Activated CD8-positive, alpha-beta T cell treated with anti-CD3 and anti-CD28 coated beads, Interleukin-2, amount 10 ng/mL, durations not matched to agents 7 days and 5 days (primary cell): Measurements from ENCODE around the gene TUBA4B. TPM values are rescaled to one million over a fixed set of nuclear protein-coding genes. Genes with fewer than 3 reads are reported as not detected.

ENCODE experiments used
- ATAC-seq: fragments of 150-1000 bp; cut with Tn5 transposase; one replicate; pipeline ENCODE4 v1.10.0; 2021; ENCODE audit warnings: moderate library complexity
- CTCF ChIA-PET: fragments of 350-600 bp; sonication (Branson Sonifier 250); formaldehyde crosslinking; loops from one replicate; lab custom pipeline; 2021; ENCODE audit warnings: antibody characterized with exemption; lab: Charles Lee
- POLR2A ChIA-PET: fragments of 350-600 bp; sonication (Branson Sonifier 250); formaldehyde crosslinking; loops from one replicate; lab custom pipeline; 2021; ENCODE audit warnings: antibody characterized with exemption; lab: Charles Lee
- DNase-seq: peaks from one replicate; pipeline ENCODE4 v3.0.0-alpha.2; 2020
- H3K27ac Mint-ChIP-seq: one replicate; pipeline ENCODE4 v1.8.0; 2021; ENCODE audit warnings: mild to moderate bottlenecking, mixed read lengths
- H3K27me3 Mint-ChIP-seq: one replicate; pipeline ENCODE4 v1.8.0; 2021; ENCODE audit warnings: low read depth, mixed read lengths
- H3K36me3 Mint-ChIP-seq: one replicate; pipeline ENCODE4 v1.8.0; 2021; ENCODE audit warnings: low read depth, mixed read lengths
- H3K4me1 Mint-ChIP-seq: one replicate; pipeline ENCODE4 v1.8.0; 2021; ENCODE audit warnings: low read depth, mixed read lengths
- H3K4me3 Mint-ChIP-seq: one replicate; pipeline ENCODE4 v1.8.0; 2021; ENCODE audit warnings: mild to moderate bottlenecking, mixed read lengths
- H3K9me3 Mint-ChIP-seq: one replicate; pipeline ENCODE4 v1.8.0; 2022; ENCODE audit warnings: mixed read lengths; ENCODE audit not compliant: insufficient read depth
- total RNA-seq, 2 experiments: library from RNA; stranded (reverse); gene quantifications; one replicate each; pipeline ENCODE4 v1.2.3, GENCODE V29; 2021

Gene TUBA4B
- total RNA-seq, 2 experiments from 2014 or later = not detected

DNA sequence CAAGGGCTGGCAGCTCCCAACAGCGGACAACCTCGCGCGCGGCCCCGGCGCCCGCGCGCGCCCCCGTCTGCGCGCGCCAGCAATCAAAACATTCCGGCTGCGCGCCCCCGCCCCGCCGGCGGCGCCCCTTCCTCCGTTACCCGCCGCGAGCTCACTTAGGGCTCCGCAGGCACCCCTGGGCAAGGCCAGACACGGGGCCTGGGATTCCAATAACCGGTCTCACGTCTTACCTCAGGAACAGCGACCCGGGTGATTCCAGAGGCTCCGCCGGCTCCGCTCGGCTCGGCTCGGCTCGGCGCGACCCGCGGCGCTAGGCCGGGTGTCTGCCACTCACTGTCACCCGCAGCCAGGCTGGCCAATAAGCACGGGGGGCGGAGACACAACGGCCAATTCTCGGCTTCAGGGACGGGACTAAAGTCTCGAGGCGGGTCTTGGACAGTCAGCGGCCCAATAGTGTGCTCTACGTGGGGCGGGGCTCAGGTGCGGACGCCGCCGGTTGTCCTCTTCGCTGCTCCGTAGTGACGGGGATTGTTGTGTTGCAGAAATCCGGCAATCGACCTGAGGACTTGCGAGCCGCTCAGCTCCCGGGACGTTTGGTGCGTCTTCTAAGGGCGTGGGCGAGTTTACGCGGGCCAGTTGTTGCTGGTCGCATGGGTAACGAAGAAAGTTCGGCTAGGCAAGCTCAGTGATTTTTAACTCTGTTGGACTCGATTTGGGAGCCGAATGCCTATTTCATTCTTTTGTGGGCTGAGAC is 23.6 kb upstream of the TUBA4B start, which contains the start of the genes ANKZF1 and ATG9A:
Gene ANKZF1, plus strand, starts transcription at position 502 of the 754 bp plus-strand sequence. CDS start 452 bp downstream, outside the sequence.
Gene ATG9A, minus strand, starts transcription at position 332 of the 754 bp plus-strand sequence. CDS start 1,612 bp downstream, outside the sequence.
- CTCF ChIA-PET = interaction anchor here (0.6 to 5.5 kb wide), 16 partner anchors 10 to 450 kb away, joined by 3 to 32 read pairs (median 6); partner anchors contain the start of genes GLB1L, NHEJ1, STK16 and TUBA4B
- Mint-ChIP-seq H3K36me3 (peaks cover 65% of the 10 kb centered on the region), H3K4me1 (peaks cover 61% of the 10 kb centered on the region)

DNA sequence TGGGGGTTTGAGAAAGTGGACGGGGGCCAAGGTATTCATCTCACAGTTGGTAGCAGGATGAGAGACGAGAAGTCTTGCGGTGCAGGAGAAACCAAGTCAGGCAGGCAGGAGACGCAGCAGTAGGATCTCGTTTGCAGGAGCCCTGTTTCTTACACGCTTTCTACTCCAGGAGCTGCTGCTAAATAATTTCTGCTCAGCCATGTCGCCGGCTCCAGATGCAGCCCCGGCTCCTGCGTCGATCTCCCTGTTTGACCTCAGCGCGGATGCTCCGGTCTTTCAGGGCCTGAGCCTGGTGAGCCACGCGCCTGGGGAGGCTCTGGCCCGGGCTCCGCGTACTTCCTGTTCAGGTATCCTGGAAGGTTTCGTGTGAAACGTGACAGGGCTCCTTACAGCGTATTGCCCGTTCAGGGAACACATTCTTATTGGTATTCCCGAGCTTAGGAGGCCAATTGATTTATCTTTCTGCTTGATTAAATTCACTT is 22.9 kb upstream of the TUBA4B start:
- peak overlapping the region; percentile 100 for H3K4me3 Mint-ChIP-seq
- peaks cover 63% of the 10 kb centered on the region for H3K36me3 Mint-ChIP-seq
- peak; percentile 21 for ATAC-seq

More for the DNA sequence above, 23.6 kb upstream of the TUBA4B start, which contains the start of the genes ANKZF1 and ATG9A:
- H3K27me3 Mint-ChIP-seq = no peaks in the 10 kb centered on the region
- H3K27ac Mint-ChIP-seq = peak within 1 kb of the TSS; percentile 100
- ATAC-seq = peak; percentile 98
- POLR2A ChIA-PET = interaction anchor here (0.8 to 6.2 kb wide), 16 partner anchors 8 to 66 kb away, joined by 3 to 77 read pairs (median 8); partner anchors contain the start of genes ABCB6, CNPPD1, DNAJB2 and GLB1L
- DNase-seq = peak; percentile 100
- peak within 1 kb of the TSS; percentile 100 for H3K4me3 Mint-ChIP-seq
- no peaks in the 10 kb centered on the region for H3K9me3 Mint-ChIP-seq

GRCh38 chr2:219234331-219234730 is 18.7 kb upstream of the TUBA4B start:
- H3K9me3 Mint-ChIP-seq = no peaks in the 10 kb centered on the region
- no peak overlapping the region for H3K4me3 Mint-ChIP-seq
- H3K27ac Mint-ChIP-seq = peak overlapping the region; percentile 26
- peaks cover 70% of the 10 kb centered on the region for H3K36me3 Mint-ChIP-seq
- ChIA-PET POLR2A (interaction anchor here (1.0 kb wide), 1 partner anchor 10 kb away, joined by 4 read pairs; no protein-coding TSS in a partner anchor), CTCF (no interaction called here)
- H3K4me1 Mint-ChIP-seq = peaks cover 33% of the 10 kb centered on the region
- DNase-seq (no peak), ATAC-seq (no peak)
- H3K27me3 Mint-ChIP-seq = no peaks in the 10 kb centered on the region

More for the DNA sequence above, 22.9 kb upstream of the TUBA4B start:
- H3K27ac Mint-ChIP-seq = peak overlapping the region; percentile 100
- ChIA-PET CTCF (interaction anchor here (0.6 to 5.5 kb wide), 13 partner anchors 9 to 449 kb away, joined by 3 to 32 read pairs (median 6); partner anchors contain the start of genes GLB1L, NHEJ1, STK16 and TUBA4B), POLR2A (interaction anchor here (1.1 to 6.2 kb wide), 12 partner anchors 9 to 65 kb away, joined by 5 to 77 read pairs (median 12); partner anchors contain the start of genes ABCB6, CNPPD1, DNAJB2 and GLB1L)
- H3K9me3 Mint-ChIP-seq = no peaks in the 10 kb centered on the region
- peak; percentile 64 for DNase-seq
- no peaks in the 10 kb centered on the region for H3K27me3 Mint-ChIP-seq
- H3K4me1 Mint-ChIP-seq = peaks cover 58% of the 10 kb centered on the region

GRCh38 chr2:219243291-219243761 is 9.7 kb upstream of the TUBA4B start:
- H3K9me3 Mint-ChIP-seq = no peaks in the 10 kb centered on the region
- peak overlapping the region; percentile 37 for H3K4me3 Mint-ChIP-seq
- ATAC-seq (no peak), DNase-seq (no peak)
- ChIA-PET POLR2A (interaction anchor here (3.9 kb wide), 1 partner anchor 14 kb away, joined by 56 read pairs; the partner anchor contains the start of genes ANKZF1 and ATG9A), CTCF (interaction anchor here (1.9 to 3.7 kb wide), 2 partner anchors 52 kb away, joined by 6 to 29 read pairs; no protein-coding TSS in a partner anchor)
- peak overlapping the region; percentile 75 for H3K27ac Mint-ChIP-seq
- H3K4me1 Mint-ChIP-seq = peaks cover 46% of the 10 kb centered on the region
- peaks cover 31% of the 10 kb centered on the region for H3K36me3 Mint-ChIP-seq
- no peaks in the 10 kb centered on the region for H3K27me3 Mint-ChIP-seq

GRCh38 chr2:219244789-219245147 is 8.3 kb upstream of the TUBA4B start:
- Mint-ChIP-seq H3K27me3 (no peaks in the 10 kb centered on the region), H3K4me3 (peak overlapping the region; percentile 99), H3K9me3 (no peaks in the 10 kb centered on the region), H3K4me1 (peaks cover 60% of the 10 kb centered on the region), H3K27ac (peak overlapping the region; percentile 100), H3K36me3 (peaks cover 41% of the 10 kb centered on the region)
- no peak for ATAC-seq
- no peak for DNase-seq
- ChIA-PET CTCF (interaction anchor here (0.7 to 6.3 kb wide), 14 partner anchors 9 to 84 kb away, joined by 3 to 65 read pairs (median 5); partner anchors contain the start of genes ABCB6, ANKZF1, ATG9A and DNAJB2), POLR2A (interaction anchor here (0.5 to 3.9 kb wide), 15 partner anchors 9 to 85 kb away, joined by 3 to 66 read pairs (median 6); partner anchors contain the start of genes ANKZF1, ATG9A, CNPPD1 and DNAJB2)

DNA sequence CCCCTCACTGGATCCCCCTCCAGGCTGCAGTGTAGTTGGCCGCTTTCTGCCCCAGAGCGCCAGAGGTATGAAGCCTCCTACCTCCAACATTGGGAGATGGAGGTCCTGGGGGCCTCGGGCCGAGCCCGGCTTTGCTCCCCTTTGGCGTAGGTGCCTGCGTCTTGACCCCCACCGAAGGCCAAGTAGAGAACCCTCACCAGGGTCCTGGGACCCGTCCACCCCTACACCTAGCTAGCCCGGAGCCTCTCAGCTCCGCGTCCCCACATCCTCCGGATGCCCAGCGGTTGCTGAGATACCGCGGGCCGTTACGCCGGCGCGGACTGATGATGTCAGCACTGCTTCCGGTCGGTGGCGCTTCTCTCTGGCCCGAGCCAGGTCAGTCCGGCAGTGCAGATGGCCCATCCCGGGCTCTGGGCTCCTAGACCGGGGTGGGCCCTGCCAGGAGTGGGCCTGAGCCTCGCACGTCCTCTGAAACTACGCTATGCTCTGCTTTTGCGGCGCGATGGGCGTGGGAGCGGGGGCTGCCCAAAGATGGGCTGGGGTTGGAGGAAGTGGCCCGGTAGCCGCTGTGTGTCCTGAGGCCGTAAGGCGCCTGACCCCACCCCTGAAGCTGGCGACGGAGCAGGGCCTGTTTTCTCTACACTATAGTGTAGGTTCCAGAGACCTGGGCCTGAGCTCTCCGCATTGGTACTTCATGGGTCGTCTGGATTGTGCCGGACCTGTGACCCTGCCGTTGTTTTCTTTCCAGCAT is 7.7 kb upstream of the TUBA4B start, which contains the start of the genes GLB1L and STK16:
Gene GLB1L, minus strand, starts transcription at position 297 of the 751 bp plus-strand sequence. CDS start 1,871 bp downstream, outside the sequence.
Gene STK16, plus strand, starts transcription at position 332 of the 751 bp plus-strand sequence. CDS start 521 bp downstream, outside the sequence.
- peak; percentile 74 for ATAC-seq
- POLR2A ChIA-PET = interaction anchor here (0.5 to 3.9 kb wide), 16 partner anchors 9 to 86 kb away, joined by 3 to 66 read pairs (median 6); partner anchors contain the start of genes ANKZF1, ATG9A, CNPPD1 and DNAJB2
- peaks cover 66% of the 10 kb centered on the region for H3K4me1 Mint-ChIP-seq
- peak within 1 kb of the TSS; percentile 100 for H3K27ac Mint-ChIP-seq
- DNase-seq = peak; percentile 92
- peak within 1 kb of the TSS; percentile 99 for H3K4me3 Mint-ChIP-seq
- no peaks in the 10 kb centered on the region for H3K27me3 Mint-ChIP-seq
- H3K36me3 Mint-ChIP-seq = peaks cover 46% of the 10 kb centered on the region
- CTCF ChIA-PET = interaction anchor here (0.9 to 6.3 kb wide), 13 partner anchors 10 to 85 kb away, joined by 3 to 65 read pairs (median 5); partner anchors contain the start of genes ABCB6, ANKZF1, ATG9A and DNAJB2
- no peaks in the 10 kb centered on the region for H3K9me3 Mint-ChIP-seq

DNA sequence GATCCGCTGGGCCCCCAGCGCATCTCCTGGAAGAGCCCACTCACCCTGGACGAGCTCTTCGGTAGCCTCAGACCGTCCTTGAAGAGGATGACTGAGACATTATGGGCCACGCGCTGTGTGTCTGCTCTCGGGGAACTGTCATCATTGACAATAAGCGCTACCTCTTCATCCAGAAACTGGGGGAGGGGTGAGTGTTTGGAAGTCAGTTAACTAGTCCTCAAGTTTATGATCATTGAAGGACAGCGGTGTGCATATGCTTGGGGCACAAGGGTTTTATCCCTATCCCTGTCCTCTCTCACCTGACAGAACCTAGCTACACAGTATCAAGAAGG is 7.2 kb upstream of the TUBA4B start:
- H3K9me3 Mint-ChIP-seq = no peaks in the 10 kb centered on the region
- H3K27ac Mint-ChIP-seq = peak overlapping the region; percentile 100
- CTCF ChIA-PET = interaction anchor here (0.9 to 6.3 kb wide), 8 partner anchors 9 to 85 kb away, joined by 3 to 65 read pairs (median 8); partner anchors contain the start of genes ANKZF1, ATG9A, DNAJB2 and NHEJ1
- no peak for ATAC-seq
- DNase-seq = peak; percentile 42
- H3K4me1 Mint-ChIP-seq = peaks cover 71% of the 10 kb centered on the region
- POLR2A ChIA-PET = interaction anchor here (0.9 to 3.9 kb wide), 10 partner anchors 9 to 70 kb away, joined by 3 to 66 read pairs (median 10); partner anchors contain the start of genes ANKZF1, ATG9A, CNPPD1 and DNAJB2
- H3K27me3 Mint-ChIP-seq = no peaks in the 10 kb centered on the region
- peak overlapping the region; percentile 99 for H3K4me3 Mint-ChIP-seq
- H3K36me3 Mint-ChIP-seq = peaks cover 52% of the 10 kb centered on the region

- H3K27ac Mint-ChIP-seq = peak overlapping the region; percentile 100
- ATAC-seq (no peak), DNase-seq (peak; percentile 24)
- CTCF ChIA-PET = interaction anchor here (1.9 to 6.3 kb wide), 4 partner anchors 8 to 48 kb away, joined by 8 to 65 read pairs (median 26); partner anchors contain the start of genes ANKZF1, ATG9A, DNAJB2 and TUBA4A
- peaks cover 78% of the 10 kb centered on the region for H3K4me1 Mint-ChIP-seq
- no peaks in the 10 kb centered on the region for H3K27me3 Mint-ChIP-seq
- POLR2A ChIA-PET = interaction anchor here (0.9 to 3.9 kb wide), 7 partner anchors 8 to 46 kb away, joined by 3 to 66 read pairs (median 19); partner anchors contain the start of genes ANKZF1, ATG9A, DNAJB2 and TUBA4A
- peak overlapping the region; percentile 99 for H3K4me3 Mint-ChIP-seq
- no peaks in the 10 kb centered on the region for H3K9me3 Mint-ChIP-seq
- H3K36me3 Mint-ChIP-seq = peaks cover 59% of the 10 kb centered on the region
These were observed 6.5 kb upstream of the TUBA4B start for GRCh38 chr2:219246559-219246958.

DNA sequence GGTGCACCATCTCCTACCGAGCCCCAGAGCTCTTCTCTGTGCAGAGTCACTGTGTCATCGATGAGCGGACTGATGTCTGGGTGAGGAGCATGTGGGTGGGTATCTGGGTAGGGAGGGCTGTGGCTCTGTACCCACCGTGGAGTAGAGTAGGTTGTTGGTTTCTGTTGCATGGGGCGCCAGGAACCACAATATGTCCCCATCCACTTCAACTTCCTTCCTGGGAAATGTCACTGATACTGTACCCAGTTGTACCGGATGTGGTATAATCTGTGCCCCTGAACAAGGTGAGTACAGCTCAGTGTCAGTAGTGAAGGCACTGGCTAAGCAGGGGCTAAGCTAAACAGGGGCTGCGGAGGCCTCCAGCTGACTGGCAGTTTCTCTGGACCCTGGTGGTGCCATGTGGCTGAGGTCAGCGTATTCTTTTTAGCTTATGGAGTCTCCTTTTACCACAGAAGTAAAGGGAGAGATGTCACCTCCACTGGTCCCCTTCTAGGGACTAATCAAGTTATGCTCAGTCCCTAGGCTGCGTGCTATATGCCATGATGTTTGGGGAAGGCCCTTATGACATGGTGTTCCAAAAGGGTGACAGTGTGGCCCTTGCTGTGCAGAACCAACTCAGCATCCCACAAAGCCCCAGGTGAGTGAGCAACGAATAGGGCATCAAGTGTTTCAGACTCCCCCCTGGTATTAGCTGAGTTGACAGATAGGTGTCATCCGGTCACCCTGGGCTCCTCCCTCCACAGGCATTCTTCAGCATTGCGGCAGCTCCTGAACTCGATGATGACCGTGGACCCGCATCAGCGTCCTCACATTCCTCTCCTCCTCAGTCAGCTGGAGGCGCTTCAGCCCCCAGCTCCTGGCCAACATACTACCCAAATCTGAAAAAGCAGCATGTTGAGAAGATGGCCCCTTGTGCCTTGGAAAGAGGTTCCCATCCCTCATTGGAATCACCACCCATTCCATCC is 5.1 kb upstream of the TUBA4B start:
- DNase-seq = peak; percentile 83
- no peaks in the 10 kb centered on the region for H3K9me3 Mint-ChIP-seq
- H3K27ac Mint-ChIP-seq = peak overlapping the region; percentile 100
- peak; percentile 51 for ATAC-seq
- peaks cover 84% of the 10 kb centered on the region for H3K4me1 Mint-ChIP-seq
- H3K36me3 Mint-ChIP-seq = peaks cover 72% of the 10 kb centered on the region
- H3K4me3 Mint-ChIP-seq = peak overlapping the region; percentile 99
- H3K27me3 Mint-ChIP-seq = no peaks in the 10 kb centered on the region
- ChIA-PET POLR2A (interaction anchor here (0.8 to 3.6 kb wide), 11 partner anchors 10 to 72 kb away, joined by 3 to 30 read pairs (median 5); partner anchors contain the start of genes ABCB6, ANKZF1, ATG9A and CNPPD1), CTCF (interaction anchor here (0.7 to 6.3 kb wide), 13 partner anchors 9 to 93 kb away, joined by 3 to 65 read pairs (median 4); partner anchors contain the start of genes ANKZF1, ATG9A, DNAJB2 and SLC23A3)
